H9 (cell line): ENCODE measurements around the gene ANO9. TPM values are rescaled to one million over a fixed set of nuclear protein-coding genes. Genes with fewer than 3 reads are reported as not detected.

Experiments
- DNase-seq: peaks from one replicate; pipeline ENCODE4 v3.0.0-alpha.2; 2017
- H2AFZ ChIP-seq: one replicate; pipeline ENCODE4 v1.6.1; 2013; ENCODE audit warnings: mild to moderate bottlenecking, low read length, control low read depth, moderate library complexity
- H2AK5ac ChIP-seq: 2 replicates; pipeline ENCODE4 v1.6.1; 2013; ENCODE audit warnings: low read length, control low read depth, mixed read lengths; ENCODE audit not compliant: insufficient read length
- H2BK120ac ChIP-seq: one replicate; pipeline ENCODE4 v1.6.1; 2013; ENCODE audit warnings: low read depth, mild to moderate bottlenecking, low read length, control low read depth, inconsistent platforms; ENCODE audit not compliant: poor library complexity, severe bottlenecking
- H2BK12ac ChIP-seq: 2 replicates; pipeline ENCODE4 v1.6.1; 2013; ENCODE audit warnings: low read length, control low read depth, mixed read lengths, low read depth; ENCODE audit not compliant: insufficient read length
- H2BK15ac ChIP-seq: 2 replicates; pipeline ENCODE4 v1.6.1; 2013; ENCODE audit warnings: low read depth, low read length, control low read depth
- H2BK20ac ChIP-seq: one replicate; pipeline ENCODE4 v1.6.1; 2013; ENCODE audit warnings: low read depth, mild to moderate bottlenecking, low read length, control low read depth, inconsistent platforms; ENCODE audit not compliant: poor library complexity, severe bottlenecking
- H2BK5ac ChIP-seq: 2 replicates; pipeline ENCODE4 v1.6.1; 2013; ENCODE audit warnings: low read length, control low read depth, mixed read lengths; ENCODE audit not compliant: insufficient read length
- H3K14ac ChIP-seq: 2 replicates; pipeline ENCODE4 v1.6.1; 2013; ENCODE audit warnings: low read length, control low read depth; ENCODE audit not compliant: insufficient read depth
- H3K18ac ChIP-seq: 2 replicates; pipeline ENCODE4 v1.6.1; 2013; ENCODE audit warnings: low read depth, mild to moderate bottlenecking, mixed read lengths, low read length, control low read depth; ENCODE audit not compliant: insufficient read length
- H3K23ac ChIP-seq: 2 replicates; pipeline ENCODE4 v1.6.1; 2013; ENCODE audit warnings: low read length, control low read depth, mixed read lengths, low read depth; ENCODE audit not compliant: insufficient read length
- H3K23me2 ChIP-seq: 2 replicates; pipeline ENCODE4 v1.6.1; 2013; ENCODE audit warnings: low read depth, mild to moderate bottlenecking, mixed read lengths, low read length, control low read depth; ENCODE audit not compliant: insufficient read length, poor library complexity, severe bottlenecking
- H3K27ac ChIP-seq: 2 replicates; pipeline ENCODE4 v1.5.1; 2013; ENCODE audit warnings: low read length, control low read depth, mixed read lengths, low read depth; ENCODE audit not compliant: insufficient read length
- H3K27me3 ChIP-seq: 2 replicates; pipeline ENCODE4 v1.6.1; 2013; ENCODE audit warnings: low read length, control low read depth, inconsistent platforms; ENCODE audit not compliant: insufficient read depth
- H3K4ac ChIP-seq: 2 replicates; pipeline ENCODE4 v1.6.1; 2013; ENCODE audit warnings: low read depth, mild to moderate bottlenecking, control low read depth, inconsistent platforms, low read length, moderate library complexity
- H3K4me1 ChIP-seq: 2 replicates; pipeline ENCODE4 v1.6.1; 2013; ENCODE audit warnings: low read length, control low read depth, inconsistent platforms; ENCODE audit not compliant: insufficient read depth
- H3K4me2 ChIP-seq: 2 replicates; pipeline ENCODE4 v1.6.1; 2013; ENCODE audit warnings: low read length, control low read depth, mixed read lengths; ENCODE audit not compliant: insufficient read length, insufficient read depth
- H3K56ac ChIP-seq: 2 replicates; pipeline ENCODE4 v1.6.1; 2013; ENCODE audit warnings: low read depth, mild to moderate bottlenecking, mixed read lengths, low read length, control low read depth; ENCODE audit not compliant: insufficient read length
- H3K79me1 ChIP-seq: 2 replicates; pipeline ENCODE4 v1.6.1; 2013; ENCODE audit warnings: low read depth, mild to moderate bottlenecking, moderate library complexity, low read length, control low read depth, inconsistent platforms; ENCODE audit not compliant: insufficient read depth, poor library complexity, severe bottlenecking
- H3K79me2 ChIP-seq: 2 replicates; pipeline ENCODE4 v1.6.1; 2013; ENCODE audit warnings: low read length, control low read depth, inconsistent platforms; ENCODE audit not compliant: insufficient read depth
- H3K9ac ChIP-seq: 2 replicates; pipeline ENCODE4 v1.6.1; 2013; ENCODE audit warnings: low read length, control low read depth, mixed read lengths; ENCODE audit not compliant: insufficient read length; ENCODE audit errors: extremely low read depth
- H3K9me3 ChIP-seq: one replicate; pipeline ENCODE4 v1.6.1; 2013; ENCODE audit warnings: low read depth, low read length, inconsistent platforms; ENCODE audit not compliant: control insufficient read depth
- H3T11ph ChIP-seq: one replicate; pipeline ENCODE4 v1.6.1; 2013; ENCODE audit warnings: mild to moderate bottlenecking, low read length, control low read depth, inconsistent platforms
- H4K20me1 ChIP-seq: one replicate; pipeline ENCODE4 v1.6.1; 2013; ENCODE audit not compliant: control insufficient read depth, insufficient read length, insufficient read depth
- H4K5ac ChIP-seq: 2 replicates; pipeline ENCODE4 v1.6.1; 2013; ENCODE audit warnings: low read depth, mild to moderate bottlenecking, mixed read lengths, low read length, control low read depth; ENCODE audit not compliant: insufficient read length
- H4K8ac ChIP-seq: replicated peaks from 2 replicates; pipeline ENCODE4 v1.6.1; 2013; ENCODE audit warnings: low read length, control low read depth, mixed read lengths, low read depth; ENCODE audit not compliant: insufficient read length
- H4K91ac ChIP-seq: 2 replicates; pipeline ENCODE4 v1.6.1; 2013; ENCODE audit warnings: low read depth, mild to moderate bottlenecking, moderate library complexity, mixed read lengths, low read length, control low read depth; ENCODE audit not compliant: insufficient read length
- H3K27ac Mint-ChIP-seq, 3 experiments: 2 replicates in 2 of 3; 3 replicates in 1 of 3; pipeline ENCODE4 v1.8.0; 2020 to 2021; ENCODE audit warnings: mixed read lengths in 3 of 3, mild to moderate bottlenecking in 1 of 3, moderate library complexity in 1 of 3
- H3K27me3 Mint-ChIP-seq: 2 replicates; pipeline ENCODE4 v1.8.0; 2021; ENCODE audit warnings: low read depth, mild to moderate bottlenecking, moderate library complexity, mixed read lengths
- H3K36me3 Mint-ChIP-seq, 3 experiments: 2 replicates in 2 of 3; 3 replicates in 1 of 3; pipeline ENCODE4 v1.8.0; 2020 to 2021; ENCODE audit warnings: low read depth in 3 of 3, mixed read lengths in 3 of 3; ENCODE audit not compliant: insufficient read depth in 1 of 3
- H3K4me1 Mint-ChIP-seq, 2 experiments: 2 replicates each; pipeline ENCODE4 v1.8.0; 2020; ENCODE audit warnings: mixed read lengths in 2 of 2
- H3K4me3 Mint-ChIP-seq, 2 experiments: 2 replicates in 1 of 2; 3 replicates in 1 of 2; pipeline ENCODE4 v1.8.0; 2020 to 2021; ENCODE audit warnings: mild to moderate bottlenecking in 2 of 2, mixed read lengths in 2 of 2, moderate library complexity in 1 of 2
- H3K9me3 Mint-ChIP-seq, 2 experiments: 2 replicates in 1 of 2; 3 replicates in 1 of 2; pipeline ENCODE4 v1.8.0; 2020; ENCODE audit warnings: mild to moderate bottlenecking in 2 of 2, mixed read lengths in 2 of 2, moderate library complexity in 1 of 2
- WGBS: extraction: QIAGEN DNeasy Blood & Tissue Kit; methylation state at CpG from one replicate; pipeline ENCODE4 v1.1.7; 2013; ENCODE audit warnings: missing lambda C conversion rate, low lambda C conversion rate, mixed read lengths; ENCODE audit not compliant: insufficient read length; ENCODE audit errors: extremely low coverage; 5-methylcytosine and 5-hydroxymethylcytosine counted together
- total RNA-seq: library from RNA; stranded (reverse); gene quantifications from 2 replicates; pipeline ENCODE4 v1.2.1, GENCODE V29; 2021
- TF ChIP-seq, protein P1 (sequence below): fragments of 200-600 bp; sonication (generic); conservative IDR thresholded peaks from 3 replicates; pipeline ENCODE4 v1.8.0; 2021; ENCODE audit warnings: antibody characterized with exemption, mild to moderate bottlenecking

ANO9 gene
- total RNA-seq, 1 experiment from 2014 or later, result 13.1 TPM

DNA sequence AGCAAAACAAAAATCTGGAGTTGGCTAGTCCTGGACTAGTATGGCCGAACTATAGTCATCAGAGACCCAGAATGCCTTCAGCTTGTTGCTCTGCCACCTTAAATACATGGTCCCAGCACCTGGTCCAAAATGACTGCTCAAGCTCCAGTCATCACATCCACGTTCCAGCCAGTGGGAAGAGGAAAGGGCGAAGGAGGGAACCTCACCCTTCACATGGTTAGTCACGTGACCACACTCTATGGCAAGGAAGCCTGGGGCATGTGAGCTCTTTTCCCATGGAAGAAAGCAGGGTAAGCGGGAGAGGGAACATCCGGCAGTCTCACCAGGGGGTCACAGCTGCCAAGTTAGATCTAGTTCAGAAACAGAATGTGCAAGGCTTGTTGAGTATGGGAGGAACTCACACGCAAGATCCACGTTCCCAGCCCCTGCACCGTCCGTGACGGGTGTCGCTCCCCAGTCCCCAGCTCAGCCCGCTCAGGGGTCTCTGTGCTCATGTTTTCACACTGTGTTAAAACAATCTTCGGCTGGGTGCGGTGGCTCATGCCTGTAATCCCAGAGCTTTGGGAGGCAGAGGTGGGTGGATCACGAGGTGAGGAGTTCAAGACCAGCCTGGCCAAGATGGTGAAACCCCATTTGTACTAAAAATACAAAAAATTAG lies 1.9 kb upstream of the ANO9 start:
- no peaks in the 10 kb centered on the region for H3K4me1 ChIP-seq
- no peak overlapping the region; the same call in 1 of the 2 replicates for H3K14ac ChIP-seq
- no peak overlapping the region for H2AK5ac ChIP-seq
- H3K9ac ChIP-seq, result no peak overlapping the region
- H3K18ac ChIP-seq, result no peak overlapping the region
- peaks cover 8 to 16% of the 10 kb centered on the region in 2 experiments for H3K4me1 Mint-ChIP-seq
- no peaks in the 10 kb centered on the region for H3K9me3 ChIP-seq
- TF ChIP-seq, protein P1, sequence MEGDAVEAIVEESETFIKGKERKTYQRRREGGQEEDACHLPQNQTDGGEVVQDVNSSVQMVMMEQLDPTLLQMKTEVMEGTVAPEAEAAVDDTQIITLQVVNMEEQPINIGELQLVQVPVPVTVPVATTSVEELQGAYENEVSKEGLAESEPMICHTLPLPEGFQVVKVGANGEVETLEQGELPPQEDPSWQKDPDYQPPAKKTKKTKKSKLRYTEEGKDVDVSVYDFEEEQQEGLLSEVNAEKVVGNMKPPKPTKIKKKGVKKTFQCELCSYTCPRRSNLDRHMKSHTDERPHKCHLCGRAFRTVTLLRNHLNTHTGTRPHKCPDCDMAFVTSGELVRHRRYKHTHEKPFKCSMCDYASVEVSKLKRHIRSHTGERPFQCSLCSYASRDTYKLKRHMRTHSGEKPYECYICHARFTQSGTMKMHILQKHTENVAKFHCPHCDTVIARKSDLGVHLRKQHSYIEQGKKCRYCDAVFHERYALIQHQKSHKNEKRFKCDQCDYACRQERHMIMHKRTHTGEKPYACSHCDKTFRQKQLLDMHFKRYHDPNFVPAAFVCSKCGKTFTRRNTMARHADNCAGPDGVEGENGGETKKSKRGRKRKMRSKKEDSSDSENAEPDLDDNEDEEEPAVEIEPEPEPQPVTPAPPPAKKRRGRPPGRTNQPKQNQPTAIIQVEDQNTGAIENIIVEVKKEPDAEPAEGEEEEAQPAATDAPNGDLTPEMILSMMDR, result no peak
- H3K79me1 ChIP-seq, result no peaks in the 10 kb centered on the region
- H2BK120ac ChIP-seq, result no peak overlapping the region
- no peak overlapping the region for H3K4me2 ChIP-seq
- H4K91ac ChIP-seq, result no peak overlapping the region
- H2BK12ac ChIP-seq, result no peak overlapping the region
- H4K8ac ChIP-seq, result no peak overlapping the region
- H3K4ac ChIP-seq, result no peak overlapping the region
- no peak overlapping the region for H3K23ac ChIP-seq
- no peaks in the 10 kb centered on the region for H3K79me2 ChIP-seq
- H2BK20ac ChIP-seq, result no peak overlapping the region
- H3K27ac ChIP-seq, result no peak overlapping the region
- no peaks in the 10 kb centered on the region; a peak in 1 of 5 replicates for H3K9me3 Mint-ChIP-seq
- no peak overlapping the region; a peak in 1 of 7 replicates for H3K27ac Mint-ChIP-seq
- H2BK15ac ChIP-seq, result no peak overlapping the region
- H2BK5ac ChIP-seq, result no peak overlapping the region
- H2AFZ ChIP-seq, result no peak overlapping the region
- H3K27me3 Mint-ChIP-seq, result peaks cover 12% of the 10 kb centered on the region
- no peak for DNase-seq
- H3K4me3 Mint-ChIP-seq, result no peak overlapping the region
- H3K23me2 ChIP-seq, result peaks cover 7% of the 10 kb centered on the region
- no CpG with 5 or more reads among the region's 16 CpGs for WGBS
- H4K20me1 ChIP-seq, result no peaks in the 10 kb centered on the region
- H3K36me3 Mint-ChIP-seq, result no peaks in the 10 kb centered on the region
- H3T11ph ChIP-seq, result no peak overlapping the region
- no peak overlapping the region for H4K5ac ChIP-seq
- H3K27me3 ChIP-seq, result no peaks in the 10 kb centered on the region
- no peak overlapping the region for H3K56ac ChIP-seq
